GM19438 (cell line): ENCODE data around the gene REN.

Experiments
- ATAC-seq: cut with Tn5 transposase; IDR thresholded peaks from one replicate; pipeline ENCODE4 v1.9.1; 2021; ENCODE audit warnings: low read depth; ENCODE audit not compliant: unreplicated experiment

The REN gene

GRCh38 chr1:204112876-204113730, 53.0 kb downstream of the REN start:
- no peak for ATAC-seq

GRCh38 chr1:204110894-204111633, 55.1 kb downstream of the REN start:
- no peak for ATAC-seq

- ATAC-seq, result no peak
Observed at GRCh38 chr1:204108312-204109141, 57.6 kb downstream of the REN start.

GRCh38 chr1:204107892-204108291, 58.2 kb downstream of the REN start:
- no peak for ATAC-seq

GRCh38 chr1:204106825-204107224, 59.3 kb downstream of the REN start:
- ATAC-seq, result no peak

GRCh38 chr1:204105131-204105515, 61.0 kb downstream of the REN start:
- no peak for ATAC-seq
